PFSK-1 (cell line): ENCODE data around the gene SEMA3E.

Experiments
- FOXP2 ChIP-seq: optimal IDR thresholded peaks from 2 replicates; pipeline ENCODE3; 2011; ENCODE audit warnings: borderline replicate concordance, control low read depth, inconsistent platforms; ENCODE audit not compliant: insufficient read depth; ENCODE audit errors: extremely low read length, extremely low read depth
- POLR2AphosphoS5 ChIP-seq: IDR thresholded peaks from 2 replicates; pipeline ENCODE4 v1.6.1; 2012; ENCODE audit warnings: low read depth, mild to moderate bottlenecking, control low read depth, low read length, moderate library complexity
- REST ChIP-seq, 2 experiments: IDR thresholded peaks; 2 replicates each; pipeline versions ENCODE4 v1.6.1 to v1.8.0; 2011 to 2012; ENCODE audit warnings: low read depth in 2 of 2, low read length in 2 of 2, control low read depth in 1 of 2, inconsistent platforms in 1 of 2, mild to moderate bottlenecking in 1 of 2, moderate library complexity in 1 of 2; ENCODE audit not compliant: insufficient read depth in 1 of 2
- SIN3A ChIP-seq: IDR thresholded peaks from 2 replicates; pipeline ENCODE4 v1.6.1; 2012; ENCODE audit warnings: mild to moderate bottlenecking, low read length, moderate library complexity, borderline replicate concordance; ENCODE audit not compliant: insufficient read depth
- TAF1 ChIP-seq: IDR thresholded peaks from 2 replicates; pipeline ENCODE4 v1.6.1; 2012; ENCODE audit warnings: low read length, control low read depth, borderline replicate concordance; ENCODE audit not compliant: insufficient read depth

Gene SEMA3E

GRCh38 chr7:83478616-83479015 lies 170.3 kb downstream of the SEMA3E start:
- TF ChIP-seq FOXP2 (no peak), REST (IDR thresholded peaks at IDR 0.05; ENCODE audit: insufficient read depth in 1 of 2, low read depth in 2 of 2, low read length in 2 of 2) (no peak), POLR2AphosphoS5 (no peak), SIN3A (no peak), TAF1 (no peak)

- no peak for TF ChIP-seq REST (IDR thresholded peaks at IDR 0.05; ENCODE audit: insufficient read depth in 1 of 2, low read depth in 2 of 2, low read length in 2 of 2)
- TF ChIP-seq POLR2AphosphoS5: no peak
- TF ChIP-seq SIN3A: no peak
- TF ChIP-seq FOXP2: no peak
- TF ChIP-seq TAF1: no peak
Measured at GRCh38 chr7:83476511-83477050, 172.4 kb downstream of the SEMA3E start.

- TF ChIP-seq FOXP2 (no peak), POLR2AphosphoS5 (no peak), REST (IDR thresholded peaks at IDR 0.05; ENCODE audit: insufficient read depth in 1 of 2, low read depth in 2 of 2, low read length in 2 of 2) (no peak), SIN3A (no peak), TAF1 (no peak)
Measured at GRCh38 chr7:83475420-83475819, 173.5 kb downstream of the SEMA3E start.

GRCh38 chr7:83472376-83472775 lies 176.6 kb downstream of the SEMA3E start:
- TF ChIP-seq SIN3A (no peak), FOXP2 (no peak), REST (IDR thresholded peaks at IDR 0.05; ENCODE audit: insufficient read depth in 1 of 2, low read depth in 2 of 2, low read length in 2 of 2) (no peak), TAF1 (no peak), POLR2AphosphoS5 (no peak)

GRCh38 chr7:83469491-83469890 lies 179.4 kb downstream of the SEMA3E start:
- TF ChIP-seq POLR2AphosphoS5 (no peak), REST (IDR thresholded peaks at IDR 0.05; ENCODE audit: insufficient read depth in 1 of 2, low read depth in 2 of 2, low read length in 2 of 2) (no peak)
